Testis (tissue), 2 donors: ENCODE results near the gene PIGZ.

Experiments
- POLR2A ChIP-seq: fragments of 450-650 bp; IDR thresholded peaks from one replicate; pipeline ENCODE4 v1.6.1; 2017; ENCODE audit warnings: antibody characterized with exemption, mild to moderate bottlenecking, moderate library complexity
- TF ChIP-seq, protein P1 (sequence below), 3 experiments: fragments of 450-650 bp in 2 of 3; fragments of 200-600 bp in 1 of 3; sonication (generic) in 1 of 3; IDR thresholded peaks; one replicate each; pipeline ENCODE4 v1.5.1; 2016 to 2019; ENCODE audit warnings: antibody characterized with exemption in 3 of 3, mild to moderate bottlenecking in 2 of 3, moderate library complexity in 1 of 3

DNA sequence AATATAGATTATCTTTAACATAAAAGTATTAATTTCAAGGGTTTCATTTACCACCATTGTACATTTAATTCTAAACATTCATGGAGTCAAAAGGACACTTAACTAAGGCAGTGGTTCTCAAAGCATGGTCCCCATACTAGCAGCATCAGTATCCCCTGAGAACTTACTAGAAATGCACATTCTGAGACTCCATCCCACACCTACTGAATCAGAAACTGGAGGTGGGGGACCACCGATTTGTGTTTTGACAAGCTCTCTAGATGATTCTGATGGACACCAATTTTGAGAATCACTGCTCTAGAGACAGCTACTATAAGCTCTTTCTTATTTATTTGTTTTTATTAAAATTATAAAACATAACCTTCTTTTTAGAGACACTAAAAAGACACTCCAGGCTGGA lies 66.9 kb downstream of the PIGZ start:
- TF ChIP-seq, protein P1, sequence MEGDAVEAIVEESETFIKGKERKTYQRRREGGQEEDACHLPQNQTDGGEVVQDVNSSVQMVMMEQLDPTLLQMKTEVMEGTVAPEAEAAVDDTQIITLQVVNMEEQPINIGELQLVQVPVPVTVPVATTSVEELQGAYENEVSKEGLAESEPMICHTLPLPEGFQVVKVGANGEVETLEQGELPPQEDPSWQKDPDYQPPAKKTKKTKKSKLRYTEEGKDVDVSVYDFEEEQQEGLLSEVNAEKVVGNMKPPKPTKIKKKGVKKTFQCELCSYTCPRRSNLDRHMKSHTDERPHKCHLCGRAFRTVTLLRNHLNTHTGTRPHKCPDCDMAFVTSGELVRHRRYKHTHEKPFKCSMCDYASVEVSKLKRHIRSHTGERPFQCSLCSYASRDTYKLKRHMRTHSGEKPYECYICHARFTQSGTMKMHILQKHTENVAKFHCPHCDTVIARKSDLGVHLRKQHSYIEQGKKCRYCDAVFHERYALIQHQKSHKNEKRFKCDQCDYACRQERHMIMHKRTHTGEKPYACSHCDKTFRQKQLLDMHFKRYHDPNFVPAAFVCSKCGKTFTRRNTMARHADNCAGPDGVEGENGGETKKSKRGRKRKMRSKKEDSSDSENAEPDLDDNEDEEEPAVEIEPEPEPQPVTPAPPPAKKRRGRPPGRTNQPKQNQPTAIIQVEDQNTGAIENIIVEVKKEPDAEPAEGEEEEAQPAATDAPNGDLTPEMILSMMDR (IDR thresholded peaks at IDR 0.05), result no peak
- TF ChIP-seq POLR2A, result no peak
